Measurements from ENCODE around the gene KCND2. TPM values are rescaled to one million over a fixed set of nuclear protein-coding genes. Genes with fewer than 3 reads are reported as not detected.

The KCND2 gene
- total and polyA plus RNA-seq, 2 of the 8 experiments (the other 6 are each of a cell fraction or from before 2014, with no cell fraction given) = 4.6 to 7.7 TPM

DNA sequence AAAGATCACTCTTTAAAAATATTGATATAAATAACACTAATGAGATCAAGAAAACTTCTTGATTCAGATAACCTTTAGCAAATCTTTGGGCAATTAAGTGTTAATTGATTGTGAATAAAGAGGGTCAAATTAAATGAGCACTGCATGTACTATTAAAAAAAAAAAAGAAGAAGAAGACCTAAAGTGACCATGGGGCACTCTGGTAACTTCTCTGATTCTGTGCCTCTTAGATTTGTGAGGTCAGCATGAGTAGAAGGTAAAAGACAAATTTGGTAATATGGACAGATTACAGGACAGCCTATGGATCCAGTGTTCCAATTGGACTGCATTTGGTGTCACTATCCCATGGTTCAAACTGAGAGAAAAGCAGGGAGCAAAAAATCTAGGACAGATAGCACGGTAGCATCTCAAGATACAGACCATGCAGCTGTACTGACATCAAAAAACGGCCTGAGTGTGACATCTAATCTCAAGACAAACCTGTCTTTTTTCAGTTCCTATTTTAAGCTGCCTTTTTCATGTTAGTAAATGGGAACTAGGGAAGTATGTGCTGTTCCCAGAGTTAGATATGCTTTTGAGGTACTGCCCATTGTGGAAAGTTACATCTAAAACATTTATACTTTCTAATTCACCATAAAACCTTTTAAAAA is 128.0 kb downstream of the KCND2 start (continued):
- TF ChIP-seq, protein P1, sequence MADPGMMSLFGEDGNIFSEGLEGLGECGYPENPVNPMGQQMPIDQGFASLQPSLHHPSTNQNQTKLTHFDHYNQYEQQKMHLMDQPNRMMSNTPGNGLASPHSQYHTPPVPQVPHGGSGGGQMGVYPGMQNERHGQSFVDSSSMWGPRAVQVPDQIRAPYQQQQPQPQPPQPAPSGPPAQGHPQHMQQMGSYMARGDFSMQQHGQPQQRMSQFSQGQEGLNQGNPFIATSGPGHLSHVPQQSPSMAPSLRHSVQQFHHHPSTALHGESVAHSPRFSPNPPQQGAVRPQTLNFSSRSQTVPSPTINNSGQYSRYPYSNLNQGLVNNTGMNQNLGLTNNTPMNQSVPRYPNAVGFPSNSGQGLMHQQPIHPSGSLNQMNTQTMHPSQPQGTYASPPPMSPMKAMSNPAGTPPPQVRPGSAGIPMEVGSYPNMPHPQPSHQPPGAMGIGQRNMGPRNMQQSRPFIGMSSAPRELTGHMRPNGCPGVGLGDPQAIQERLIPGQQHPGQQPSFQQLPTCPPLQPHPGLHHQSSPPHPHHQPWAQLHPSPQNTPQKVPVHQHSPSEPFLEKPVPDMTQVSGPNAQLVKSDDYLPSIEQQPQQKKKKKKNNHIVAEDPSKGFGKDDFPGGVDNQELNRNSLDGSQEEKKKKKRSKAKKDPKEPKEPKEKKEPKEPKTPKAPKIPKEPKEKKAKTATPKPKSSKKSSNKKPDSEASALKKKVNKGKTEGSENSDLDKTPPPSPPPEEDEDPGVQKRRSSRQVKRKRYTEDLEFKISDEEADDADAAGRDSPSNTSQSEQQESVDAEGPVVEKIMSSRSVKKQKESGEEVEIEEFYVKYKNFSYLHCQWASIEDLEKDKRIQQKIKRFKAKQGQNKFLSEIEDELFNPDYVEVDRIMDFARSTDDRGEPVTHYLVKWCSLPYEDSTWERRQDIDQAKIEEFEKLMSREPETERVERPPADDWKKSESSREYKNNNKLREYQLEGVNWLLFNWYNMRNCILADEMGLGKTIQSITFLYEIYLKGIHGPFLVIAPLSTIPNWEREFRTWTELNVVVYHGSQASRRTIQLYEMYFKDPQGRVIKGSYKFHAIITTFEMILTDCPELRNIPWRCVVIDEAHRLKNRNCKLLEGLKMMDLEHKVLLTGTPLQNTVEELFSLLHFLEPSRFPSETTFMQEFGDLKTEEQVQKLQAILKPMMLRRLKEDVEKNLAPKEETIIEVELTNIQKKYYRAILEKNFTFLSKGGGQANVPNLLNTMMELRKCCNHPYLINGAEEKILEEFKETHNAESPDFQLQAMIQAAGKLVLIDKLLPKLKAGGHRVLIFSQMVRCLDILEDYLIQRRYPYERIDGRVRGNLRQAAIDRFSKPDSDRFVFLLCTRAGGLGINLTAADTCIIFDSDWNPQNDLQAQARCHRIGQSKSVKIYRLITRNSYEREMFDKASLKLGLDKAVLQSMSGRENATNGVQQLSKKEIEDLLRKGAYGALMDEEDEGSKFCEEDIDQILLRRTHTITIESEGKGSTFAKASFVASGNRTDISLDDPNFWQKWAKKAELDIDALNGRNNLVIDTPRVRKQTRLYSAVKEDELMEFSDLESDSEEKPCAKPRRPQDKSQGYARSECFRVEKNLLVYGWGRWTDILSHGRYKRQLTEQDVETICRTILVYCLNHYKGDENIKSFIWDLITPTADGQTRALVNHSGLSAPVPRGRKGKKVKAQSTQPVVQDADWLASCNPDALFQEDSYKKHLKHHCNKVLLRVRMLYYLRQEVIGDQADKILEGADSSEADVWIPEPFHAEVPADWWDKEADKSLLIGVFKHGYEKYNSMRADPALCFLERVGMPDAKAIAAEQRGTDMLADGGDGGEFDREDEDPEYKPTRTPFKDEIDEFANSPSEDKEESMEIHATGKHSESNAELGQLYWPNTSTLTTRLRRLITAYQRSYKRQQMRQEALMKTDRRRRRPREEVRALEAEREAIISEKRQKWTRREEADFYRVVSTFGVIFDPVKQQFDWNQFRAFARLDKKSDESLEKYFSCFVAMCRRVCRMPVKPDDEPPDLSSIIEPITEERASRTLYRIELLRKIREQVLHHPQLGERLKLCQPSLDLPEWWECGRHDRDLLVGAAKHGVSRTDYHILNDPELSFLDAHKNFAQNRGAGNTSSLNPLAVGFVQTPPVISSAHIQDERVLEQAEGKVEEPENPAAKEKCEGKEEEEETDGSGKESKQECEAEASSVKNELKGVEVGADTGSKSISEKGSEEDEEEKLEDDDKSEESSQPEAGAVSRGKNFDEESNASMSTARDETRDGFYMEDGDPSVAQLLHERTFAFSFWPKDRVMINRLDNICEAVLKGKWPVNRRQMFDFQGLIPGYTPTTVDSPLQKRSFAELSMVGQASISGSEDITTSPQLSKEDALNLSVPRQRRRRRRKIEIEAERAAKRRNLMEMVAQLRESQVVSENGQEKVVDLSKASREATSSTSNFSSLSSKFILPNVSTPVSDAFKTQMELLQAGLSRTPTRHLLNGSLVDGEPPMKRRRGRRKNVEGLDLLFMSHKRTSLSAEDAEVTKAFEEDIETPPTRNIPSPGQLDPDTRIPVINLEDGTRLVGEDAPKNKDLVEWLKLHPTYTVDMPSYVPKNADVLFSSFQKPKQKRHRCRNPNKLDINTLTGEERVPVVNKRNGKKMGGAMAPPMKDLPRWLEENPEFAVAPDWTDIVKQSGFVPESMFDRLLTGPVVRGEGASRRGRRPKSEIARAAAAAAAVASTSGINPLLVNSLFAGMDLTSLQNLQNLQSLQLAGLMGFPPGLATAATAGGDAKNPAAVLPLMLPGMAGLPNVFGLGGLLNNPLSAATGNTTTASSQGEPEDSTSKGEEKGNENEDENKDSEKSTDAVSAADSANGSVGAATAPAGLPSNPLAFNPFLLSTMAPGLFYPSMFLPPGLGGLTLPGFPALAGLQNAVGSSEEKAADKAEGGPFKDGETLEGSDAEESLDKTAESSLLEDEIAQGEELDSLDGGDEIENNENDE (IDR thresholded peaks at IDR 0.05; ENCODE audit: insufficient replicate concordance, low read length) = no peak
- no peak for TF ChIP-seq SAP30 (IDR thresholded peaks at IDR 0.05; ENCODE audit: insufficient read depth, insufficient replicate concordance, low read length)
